ENCODE results near the gene TFAP2C. TPM values are rescaled to one million over a fixed set of nuclear protein-coding genes. Genes with fewer than 3 reads are reported as not detected.

TFAP2C gene
- total RNA-seq (0.88 and 1.7 TPM in 2 replicates), polyA plus RNA-seq (3.2 and 3.7 TPM in 2 replicates)

GRCh38 chr20:56628873-56629463 is at the start of gene TFAP2C:
Gene TFAP2C (plus strand): TSS chr20:56629306. CDS start chr20:56629545, 239 bp downstream.
- H3K4me2 ChIP-seq = peak within 1 kb of the TSS; percentile 96
- peaks cover 100% of the 10 kb centered on the region for H3K27me3 ChIP-seq
- no peaks in the 10 kb centered on the region for H3K36me3 ChIP-seq (replicated peaks; ENCODE audit: insufficient read depth, low read depth)
- TF ChIP-seq EZH2 (IDR thresholded peaks at IDR 0.05; ENCODE audit: borderline replicate concordance) (no peak), EZH2phosphoT487 (IDR thresholded peaks at IDR 0.05; ENCODE audit: low read depth, severe bottlenecking, unreplicated experiment) (no peak), CTCF (IDR thresholded peaks at IDR 0.05; ENCODE audit: poor library complexity) (no peak)
- peak within 1 kb of the TSS; percentile 62 for H3K4me3 ChIP-seq
- peak within 1 kb of the TSS; percentile 23 for H3K27ac ChIP-seq
- no peaks in the 10 kb centered on the region for H3K9me2 ChIP-seq (replicated peaks; ENCODE audit: insufficient read depth)
- peak; percentile 84 for DNase-seq (ENCODE audit: low spot score)
- WGBS (ENCODE audit: low lambda C conversion rate, missing lambda C conversion rate) = under 1% methylated on average over 60 of the region's 62 CpGs
- no peaks in the 10 kb centered on the region for H3K9me3 ChIP-seq (ENCODE audit: low read depth)
- H4K20me1 ChIP-seq (ENCODE audit: insufficient read depth, poor library complexity, severe bottlenecking) = no peaks in the 10 kb centered on the region
- H3K79me2 ChIP-seq = no peaks in the 10 kb centered on the region
- peak within 1 kb of the TSS; percentile 73 for H2AFZ ChIP-seq
- peaks cover 39% of the 10 kb centered on the region for H3K4me1 ChIP-seq (ENCODE audit: insufficient read depth)

GRCh38 chr20:56580226-56580625 is 48.9 kb upstream of the TFAP2C start:
- no peaks in the 10 kb centered on the region for H4K20me1 ChIP-seq (ENCODE audit: insufficient read depth, poor library complexity, severe bottlenecking)
- no peak overlapping the region for H3K27ac ChIP-seq
- no peaks in the 10 kb centered on the region for H3K79me2 ChIP-seq
- H3K9me3 ChIP-seq (ENCODE audit: low read depth) = no peaks in the 10 kb centered on the region
- 96% methylated on average over 12 of the region's 12 CpGs for WGBS (ENCODE audit: low lambda C conversion rate, missing lambda C conversion rate)
- no peaks in the 10 kb centered on the region for H3K27me3 ChIP-seq
- H3K4me2 ChIP-seq = no peak overlapping the region
- no peaks in the 10 kb centered on the region for H3K9me2 ChIP-seq (replicated peaks; ENCODE audit: insufficient read depth)
- no peak overlapping the region for H2AFZ ChIP-seq
- H3K36me3 ChIP-seq (replicated peaks; ENCODE audit: insufficient read depth, low read depth) = no peaks in the 10 kb centered on the region
- H3K4me1 ChIP-seq (ENCODE audit: insufficient read depth) = no peaks in the 10 kb centered on the region
- H3K4me3 ChIP-seq = no peak overlapping the region
- DNase-seq (ENCODE audit: low spot score) = no peak
- no peak for TF ChIP-seq CTCF (IDR thresholded peaks at IDR 0.05; ENCODE audit: poor library complexity)
- TF ChIP-seq EZH2phosphoT487 (IDR thresholded peaks at IDR 0.05; ENCODE audit: low read depth, severe bottlenecking, unreplicated experiment) = no peak
- TF ChIP-seq EZH2 (IDR thresholded peaks at IDR 0.05; ENCODE audit: borderline replicate concordance) = no peak

- H3K4me3 ChIP-seq = no peak overlapping the region
- 32% methylated on average over 2 of the region's 2 CpGs for WGBS (ENCODE audit: low lambda C conversion rate, missing lambda C conversion rate)
These were observed 47.4 kb upstream of the TFAP2C start for GRCh38 chr20:56581701-56582100.

More at GRCh38 chr20:56581701-56582100, 47.4 kb upstream of the TFAP2C start:
- Histone ChIP-seq H3K79me2 (no peaks in the 10 kb centered on the region), H3K9me3 (ENCODE audit: low read depth) (no peaks in the 10 kb centered on the region), H3K36me3 (replicated peaks; ENCODE audit: insufficient read depth, low read depth) (no peaks in the 10 kb centered on the region), H3K9me2 (replicated peaks; ENCODE audit: insufficient read depth) (no peaks in the 10 kb centered on the region), H4K20me1 (ENCODE audit: insufficient read depth, poor library complexity, severe bottlenecking) (no peaks in the 10 kb centered on the region), H3K27ac (no peak overlapping the region), H3K4me2 (no peak overlapping the region), H3K4me1 (ENCODE audit: insufficient read depth) (no peaks in the 10 kb centered on the region), H2AFZ (no peak overlapping the region), H3K27me3 (no peaks in the 10 kb centered on the region)
- no peak for TF ChIP-seq EZH2phosphoT487 (IDR thresholded peaks at IDR 0.05; ENCODE audit: low read depth, severe bottlenecking, unreplicated experiment)
- no peak for TF ChIP-seq EZH2 (IDR thresholded peaks at IDR 0.05; ENCODE audit: borderline replicate concordance)
- no peak for TF ChIP-seq CTCF (IDR thresholded peaks at IDR 0.05; ENCODE audit: poor library complexity)
- DNase-seq (ENCODE audit: low spot score) = no peak

Data from hepatocyte (in vitro differentiated cells).